ENCODE data around the gene PPP1R13B.

PPP1R13B gene

DNA sequence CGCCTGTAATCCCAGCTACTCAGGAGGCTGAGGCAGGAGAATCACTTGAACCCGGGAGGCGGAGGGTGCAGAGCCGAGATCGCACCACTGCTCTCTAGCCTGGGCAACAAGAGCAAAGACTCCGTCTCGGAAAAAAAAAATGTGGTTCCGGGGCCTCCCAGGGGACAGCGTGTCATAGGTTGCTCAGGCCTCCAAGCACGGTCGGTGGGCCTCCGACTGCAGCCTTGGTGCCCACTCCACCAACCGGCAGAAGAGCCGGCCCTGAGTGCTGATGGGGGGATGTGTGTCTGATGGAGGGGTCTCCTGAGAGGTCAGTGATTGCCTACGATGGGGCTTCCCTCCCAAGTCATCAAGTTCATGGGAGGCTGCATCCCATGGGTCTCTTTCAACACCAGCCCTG is 115.9 kb downstream of the PPP1R13B start:
- TF ChIP-seq, protein P1, sequence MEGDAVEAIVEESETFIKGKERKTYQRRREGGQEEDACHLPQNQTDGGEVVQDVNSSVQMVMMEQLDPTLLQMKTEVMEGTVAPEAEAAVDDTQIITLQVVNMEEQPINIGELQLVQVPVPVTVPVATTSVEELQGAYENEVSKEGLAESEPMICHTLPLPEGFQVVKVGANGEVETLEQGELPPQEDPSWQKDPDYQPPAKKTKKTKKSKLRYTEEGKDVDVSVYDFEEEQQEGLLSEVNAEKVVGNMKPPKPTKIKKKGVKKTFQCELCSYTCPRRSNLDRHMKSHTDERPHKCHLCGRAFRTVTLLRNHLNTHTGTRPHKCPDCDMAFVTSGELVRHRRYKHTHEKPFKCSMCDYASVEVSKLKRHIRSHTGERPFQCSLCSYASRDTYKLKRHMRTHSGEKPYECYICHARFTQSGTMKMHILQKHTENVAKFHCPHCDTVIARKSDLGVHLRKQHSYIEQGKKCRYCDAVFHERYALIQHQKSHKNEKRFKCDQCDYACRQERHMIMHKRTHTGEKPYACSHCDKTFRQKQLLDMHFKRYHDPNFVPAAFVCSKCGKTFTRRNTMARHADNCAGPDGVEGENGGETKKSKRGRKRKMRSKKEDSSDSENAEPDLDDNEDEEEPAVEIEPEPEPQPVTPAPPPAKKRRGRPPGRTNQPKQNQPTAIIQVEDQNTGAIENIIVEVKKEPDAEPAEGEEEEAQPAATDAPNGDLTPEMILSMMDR (IDR thresholded peaks at IDR 0.05; ENCODE audit: low read length), result no peak
- TF ChIP-seq EZH2 (IDR thresholded peaks at IDR 0.05; ENCODE audit: borderline replicate concordance, low read length), result no peak
- Histone ChIP-seq H3K9me3 (ENCODE audit: low read length) (no peaks in the 10 kb centered on the region), H3K9ac (ENCODE audit: low read length) (no peak overlapping the region), H3K9me2 (ENCODE audit: low read depth, low read length) (no peaks in the 10 kb centered on the region), H4K20me1 (ENCODE audit: insufficient read depth, low read length) (no peaks in the 10 kb centered on the region), H3K4me3 (ENCODE audit: low read depth, low read length, poor library complexity, severe bottlenecking) (no peak overlapping the region), H3K4me2 (ENCODE audit: low read length) (no peak overlapping the region), H3K79me2 (ENCODE audit: insufficient read depth, low read length) (no peaks in the 10 kb centered on the region), H3F3A (ENCODE audit: insufficient read depth, low read length) (no peaks in the 10 kb centered on the region), H2AFZ (ENCODE audit: low read length) (no peak overlapping the region), H3K27me3 (ENCODE audit: insufficient read depth, low read length) (no peaks in the 10 kb centered on the region), H3K4me1 (ENCODE audit: insufficient read depth, low read length, severe bottlenecking) (no peaks in the 10 kb centered on the region), H3K27ac (ENCODE audit: low read depth, low read length, poor library complexity, severe bottlenecking) (no peak overlapping the region), H3K36me3 (ENCODE audit: insufficient read depth, low read length) (peaks cover 70% of the 10 kb centered on the region)

DNA sequence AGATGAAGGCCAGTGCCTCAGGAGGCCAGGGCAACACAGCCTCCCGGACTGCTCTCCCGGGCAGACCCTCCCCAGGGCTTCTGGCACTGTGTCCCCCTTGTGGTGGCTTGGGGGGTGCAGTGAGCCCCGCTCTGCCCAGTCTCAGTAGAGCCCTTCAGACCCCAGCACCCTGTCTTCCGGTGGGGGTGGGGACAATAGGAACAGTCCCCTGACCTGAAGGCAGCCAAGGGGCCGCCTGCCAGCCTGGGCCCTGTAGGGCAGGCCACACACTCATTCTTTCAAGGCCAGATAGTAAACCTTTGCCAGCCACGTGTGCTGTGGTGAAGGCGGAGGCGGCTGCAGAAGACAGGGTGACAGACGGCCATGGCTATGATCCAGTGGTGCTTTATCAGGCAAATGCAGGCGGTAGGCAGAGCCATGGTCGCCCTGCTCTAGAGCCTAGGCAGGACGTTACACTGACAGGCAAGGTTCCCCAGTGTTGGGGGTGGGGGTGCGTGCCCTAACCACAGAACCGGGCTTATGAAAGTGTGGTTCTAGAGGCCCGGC is 116.8 kb downstream of the PPP1R13B start:
- no peaks in the 10 kb centered on the region for H4K20me1 ChIP-seq (ENCODE audit: insufficient read depth, low read length)
- H3F3A ChIP-seq (ENCODE audit: insufficient read depth, low read length), result no peaks in the 10 kb centered on the region
- H3K9ac ChIP-seq (ENCODE audit: low read length), result no peak overlapping the region
- peaks cover 67% of the 10 kb centered on the region for H3K36me3 ChIP-seq (ENCODE audit: insufficient read depth, low read length)
- TF ChIP-seq EZH2 (IDR thresholded peaks at IDR 0.05; ENCODE audit: borderline replicate concordance, low read length), result no peak
- TF ChIP-seq, protein P1 (IDR thresholded peaks at IDR 0.05; ENCODE audit: low read length), result peak; percentile 12; the same call in 1 of the 2 replicates
- no peaks in the 10 kb centered on the region for H3K9me3 ChIP-seq (ENCODE audit: low read length)
- no peak overlapping the region for H2AFZ ChIP-seq (ENCODE audit: low read length)
- H3K79me2 ChIP-seq (ENCODE audit: insufficient read depth, low read length), result no peaks in the 10 kb centered on the region
- no peak overlapping the region for H3K4me2 ChIP-seq (ENCODE audit: low read length)
- no peak overlapping the region for H3K4me3 ChIP-seq (ENCODE audit: low read depth, low read length, poor library complexity, severe bottlenecking)
- no peaks in the 10 kb centered on the region for H3K9me2 ChIP-seq (ENCODE audit: low read depth, low read length)
- H3K4me1 ChIP-seq (ENCODE audit: insufficient read depth, low read length, severe bottlenecking), result no peaks in the 10 kb centered on the region
- H3K27me3 ChIP-seq (ENCODE audit: insufficient read depth, low read length), result no peaks in the 10 kb centered on the region
- H3K27ac ChIP-seq (ENCODE audit: low read depth, low read length, poor library complexity, severe bottlenecking), result no peak overlapping the region

DNA sequence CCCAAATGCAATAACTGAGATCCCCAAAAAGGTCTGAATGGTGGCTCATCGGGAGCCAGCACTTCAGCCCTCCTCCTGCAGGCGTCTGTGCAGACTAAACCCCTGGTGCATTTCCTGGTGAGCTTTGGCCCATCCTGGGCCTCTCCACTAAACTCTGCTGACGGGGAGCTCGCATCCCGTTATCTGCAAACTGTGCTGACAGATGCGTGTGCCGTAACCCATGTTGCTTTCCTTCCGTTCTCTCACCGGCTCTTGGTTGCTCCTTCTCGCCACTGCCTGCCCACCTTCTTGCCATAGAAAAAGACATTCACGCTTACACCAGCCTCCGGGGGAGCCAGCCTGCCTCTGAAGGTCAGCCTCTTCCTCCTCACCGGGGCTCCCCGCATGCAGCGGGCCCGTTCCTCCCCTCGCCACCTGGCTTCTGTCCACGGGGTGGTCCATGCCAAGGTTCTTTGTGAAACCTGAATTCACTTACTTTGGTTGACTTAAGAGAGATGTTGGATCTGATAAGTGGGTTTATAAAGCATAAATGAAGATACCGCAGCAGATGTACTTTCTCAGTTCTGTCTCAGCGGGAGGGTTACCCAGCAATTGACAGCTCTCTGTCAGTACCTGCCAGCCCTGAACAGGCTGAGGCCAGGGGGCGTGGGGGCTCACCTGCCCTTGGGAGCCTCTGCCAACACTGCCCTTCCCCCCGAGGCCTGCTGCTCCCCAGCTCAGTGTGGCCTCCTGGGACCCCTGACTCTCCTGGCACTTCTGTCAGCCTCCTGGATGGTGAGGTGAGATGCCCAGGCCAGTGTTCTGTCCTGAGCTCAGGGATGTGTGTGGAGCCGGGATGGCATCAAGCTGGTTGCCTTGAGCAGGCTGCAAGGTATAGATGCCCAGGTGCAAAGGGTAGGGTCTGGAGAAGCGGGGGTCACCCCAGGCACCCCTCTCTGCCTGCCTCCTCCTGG is 117.6 kb downstream of the PPP1R13B start:
- no peaks in the 10 kb centered on the region for H3K9me2 ChIP-seq (ENCODE audit: low read depth, low read length)
- H3K27me3 ChIP-seq (ENCODE audit: insufficient read depth, low read length), result no peaks in the 10 kb centered on the region
- no peaks in the 10 kb centered on the region for H3K9me3 ChIP-seq (ENCODE audit: low read length)
- H3K4me1 ChIP-seq (ENCODE audit: insufficient read depth, low read length, severe bottlenecking), result no peaks in the 10 kb centered on the region
- H4K20me1 ChIP-seq (ENCODE audit: insufficient read depth, low read length), result no peaks in the 10 kb centered on the region
- no peaks in the 10 kb centered on the region for H3K79me2 ChIP-seq (ENCODE audit: insufficient read depth, low read length)
- TF ChIP-seq, protein P1 (IDR thresholded peaks at IDR 0.05; ENCODE audit: low read length), result no peak
- no peak for TF ChIP-seq EZH2 (IDR thresholded peaks at IDR 0.05; ENCODE audit: borderline replicate concordance, low read length)
- no peak overlapping the region for H3K4me3 ChIP-seq (ENCODE audit: low read depth, low read length, poor library complexity, severe bottlenecking)
- H3K36me3 ChIP-seq (ENCODE audit: insufficient read depth, low read length), result peaks cover 62% of the 10 kb centered on the region
- no peak overlapping the region for H3K4me2 ChIP-seq (ENCODE audit: low read length)
- H3F3A ChIP-seq (ENCODE audit: insufficient read depth, low read length), result no peaks in the 10 kb centered on the region
- H3K9ac ChIP-seq (ENCODE audit: low read length), result no peak overlapping the region
- no peak overlapping the region for H3K27ac ChIP-seq (ENCODE audit: low read depth, low read length, poor library complexity, severe bottlenecking)
- H2AFZ ChIP-seq (ENCODE audit: low read length), result no peak overlapping the region
